ENCODE measurements around the gene SRPK3. TPM values are rescaled to one million over a fixed set of nuclear protein-coding genes. Genes with fewer than 3 reads are reported as not detected.
"Not testable (repeated sequence)": the region's sequence is repeated elsewhere in the genome, so short reads cannot be mapped to it uniquely, and the experiment has no call there.

The SRPK3 gene
- total RNA-seq, 6 experiments from 2014 or later, result 0.14 to 0.51 (median 0.27) TPM

GRCh38 chrX:153739754-153740486, 40.9 kb upstream of the SRPK3 start:
- no peaks in the 10 kb centered on the region for H3K4me1 Mint-ChIP-seq (ENCODE audit: low read depth)
- H3K9me3 Mint-ChIP-seq, result no peaks in the 10 kb centered on the region
- no peaks in the 10 kb centered on the region for H3K27me3 Mint-ChIP-seq (ENCODE audit: insufficient read depth)
- no peak overlapping the region for H3K4me3 Mint-ChIP-seq
- DNase-seq, result no peak
- no peak overlapping the region for H3K27ac Mint-ChIP-seq
- H3K36me3 Mint-ChIP-seq (ENCODE audit: low read depth), result no peaks in the 10 kb centered on the region
- TF ChIP-seq CTCF (IDR thresholded peaks at IDR 0.05), result no peak

- Mint-ChIP-seq H3K4me1 (ENCODE audit: low read depth) (no peaks in the 10 kb centered on the region), H3K27ac (no peak overlapping the region), H3K27me3 (ENCODE audit: insufficient read depth) (no peaks in the 10 kb centered on the region), H3K9me3 (no peaks in the 10 kb centered on the region), H3K36me3 (ENCODE audit: low read depth) (no peaks in the 10 kb centered on the region), H3K4me3 (no peak overlapping the region)
- no peak for DNase-seq
- TF ChIP-seq CTCF (IDR thresholded peaks at IDR 0.05), result no peak
These were observed 40.1 kb upstream of the SRPK3 start for GRCh38 chrX:153740631-153741222.

- H3K36me3 Mint-ChIP-seq (ENCODE audit: low read depth), result no peaks in the 10 kb centered on the region
- H3K27me3 Mint-ChIP-seq (ENCODE audit: insufficient read depth), result peaks cover 3% of the 10 kb centered on the region; the same call in 1 of the 2 replicates
- no peaks in the 10 kb centered on the region for H3K9me3 Mint-ChIP-seq
- no peak for DNase-seq
- no peak overlapping the region for H3K27ac Mint-ChIP-seq
- no peaks in the 10 kb centered on the region for H3K4me1 Mint-ChIP-seq (ENCODE audit: low read depth)
- H3K4me3 Mint-ChIP-seq, result no peak overlapping the region
- TF ChIP-seq CTCF (IDR thresholded peaks at IDR 0.05), result no peak
These were observed 39.4 kb upstream of the SRPK3 start for GRCh38 chrX:153741446-153741845.

GRCh38 chrX:153742111-153742510, 38.7 kb upstream of the SRPK3 start:
- H3K36me3 Mint-ChIP-seq (ENCODE audit: low read depth); H3K27me3 Mint-ChIP-seq (ENCODE audit: insufficient read depth); H3K4me1 Mint-ChIP-seq (ENCODE audit: low read depth); H3K4me3 Mint-ChIP-seq; H3K9me3 Mint-ChIP-seq; DNase-seq; H3K27ac Mint-ChIP-seq: not testable (repeated sequence)

GRCh38 chrX:153742796-153743467, 37.9 kb upstream of the SRPK3 start:
- not testable (repeated sequence) for H3K27me3 Mint-ChIP-seq (ENCODE audit: insufficient read depth); H3K4me3 Mint-ChIP-seq; H3K36me3 Mint-ChIP-seq (ENCODE audit: low read depth); H3K27ac Mint-ChIP-seq; H3K9me3 Mint-ChIP-seq; DNase-seq; H3K4me1 Mint-ChIP-seq (ENCODE audit: low read depth)

- not testable (repeated sequence) for H3K4me1 Mint-ChIP-seq (ENCODE audit: low read depth); DNase-seq; H3K9me3 Mint-ChIP-seq; H3K4me3 Mint-ChIP-seq; H3K27ac Mint-ChIP-seq; H3K27me3 Mint-ChIP-seq (ENCODE audit: insufficient read depth); H3K36me3 Mint-ChIP-seq (ENCODE audit: low read depth)
These were observed 37.2 kb upstream of the SRPK3 start for GRCh38 chrX:153743468-153744209.
